Inferior parietal cortex (tissue), 1 donor: ENCODE data around the gene MICALL1.

Experiments
- DNase-seq: peaks from one replicate; pipeline ENCODE4 v3.0.0-alpha.2; 2016; ENCODE audit errors: extremely low spot score

The MICALL1 gene

GRCh38 chr22:37905534-37906363 lies at the start of gene MICALL1:
TSS of gene MICALL1 (plus strand) at chr22:37906297. CDS start at chr22:37906423, 126 bp downstream.
- DNase-seq: no peak

- DNase-seq: no peak
Measured at GRCh38 chr22:37860796-37861421, 45.2 kb upstream of the MICALL1 start.

- no peak for DNase-seq
Measured at GRCh38 chr22:37862570-37863325, 43.3 kb upstream of the MICALL1 start.

- DNase-seq: no peak
Measured at GRCh38 chr22:37865510-37865909, 40.6 kb upstream of the MICALL1 start.

GRCh38 chr22:37870273-37870672 lies 35.8 kb upstream of the MICALL1 start:
- DNase-seq: no peak

GRCh38 chr22:37880668-37881440 lies 25.2 kb upstream of the MICALL1 start:
- no peak for DNase-seq

- DNase-seq: no peak
Measured at GRCh38 chr22:37884420-37884819, 21.7 kb upstream of the MICALL1 start.

- DNase-seq: peak; percentile 74
Measured at GRCh38 chr22:37887584-37888378, 18.3 kb upstream of the MICALL1 start.

- DNase-seq: no peak
Measured at GRCh38 chr22:37891926-37892325, 14.2 kb upstream of the MICALL1 start.

GRCh38 chr22:37892566-37893335 lies 13.3 kb upstream of the MICALL1 start:
- DNase-seq: peak; percentile 78

- DNase-seq: no peak
Measured at GRCh38 chr22:37893583-37893983, 12.5 kb upstream of the MICALL1 start.

GRCh38 chr22:37894939-37895670 lies 11.0 kb upstream of the MICALL1 start:
- no peak for DNase-seq

GRCh38 chr22:37896181-37896592 lies 9.9 kb upstream of the MICALL1 start:
- no peak for DNase-seq

- no peak for DNase-seq
Measured at GRCh38 chr22:37896939-37897338, 9.2 kb upstream of the MICALL1 start.

GRCh38 chr22:37897807-37898206 lies 8.3 kb upstream of the MICALL1 start:
- DNase-seq: no peak

GRCh38 chr22:37898441-37899181 lies 7.5 kb upstream of the MICALL1 start:
- DNase-seq: no peak

GRCh38 chr22:37904572-37905533 lies 1.2 kb upstream of the MICALL1 start:
- no peak for DNase-seq
